ENCODE results near the gene SERAC1.

The SERAC1 gene

DNA sequence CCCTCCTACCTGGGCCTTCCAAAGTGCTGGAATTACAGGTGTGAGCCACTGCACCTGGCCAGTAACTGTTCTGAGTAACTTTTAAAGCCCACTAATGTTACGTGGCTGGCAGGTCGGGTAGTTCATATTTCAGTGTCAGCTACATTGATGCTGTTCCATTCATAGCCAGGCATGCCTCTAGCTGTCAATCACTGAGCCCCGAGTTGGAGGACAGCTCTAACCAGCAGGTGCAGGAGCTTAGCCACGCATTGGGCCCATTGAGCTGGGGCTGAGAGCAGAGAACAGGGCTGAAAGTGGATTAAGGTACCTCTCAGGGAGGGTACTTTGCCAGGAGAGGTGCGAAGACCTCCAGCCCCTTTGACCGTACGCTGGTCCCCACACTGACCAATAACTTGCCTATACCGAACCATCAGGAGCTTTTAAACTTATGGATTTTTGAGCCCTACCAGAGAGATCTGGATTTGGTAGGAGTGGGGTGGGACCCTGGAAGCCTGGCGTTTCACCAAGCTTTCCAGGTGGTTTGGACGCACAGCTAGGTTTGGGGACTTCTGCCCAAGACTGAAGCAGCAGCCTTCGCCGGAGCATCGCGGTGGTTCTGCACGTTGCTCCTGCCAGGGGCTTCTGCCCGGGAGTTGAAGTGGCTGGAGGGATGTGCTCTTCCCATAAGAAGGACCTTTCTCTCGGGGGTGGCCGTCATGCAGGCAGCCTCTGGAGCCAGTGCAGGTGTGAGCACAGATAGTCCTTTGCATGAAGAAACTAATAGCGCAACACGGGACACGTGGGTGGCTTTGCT lies 82.6 kb downstream of the SERAC1 start:
- Histone ChIP-seq H3K9ac (ENCODE audit: low read depth, low read length) (no peak overlapping the region), H3K27me3 (ENCODE audit: control insufficient read depth, insufficient read depth, low read length) (no peaks in the 10 kb centered on the region), H3K36me3 (ENCODE audit: control insufficient read depth, insufficient read depth, low read length) (peaks cover 5% of the 10 kb centered on the region), H3K4me3 (ENCODE audit: low read depth, low read length) (no peak overlapping the region), H3K9me3 (ENCODE audit: control insufficient read depth, insufficient read depth, low read length) (no peaks in the 10 kb centered on the region), H3K4me1 (ENCODE audit: control insufficient read depth, insufficient read depth, low read length) (no peaks in the 10 kb centered on the region)

DNA sequence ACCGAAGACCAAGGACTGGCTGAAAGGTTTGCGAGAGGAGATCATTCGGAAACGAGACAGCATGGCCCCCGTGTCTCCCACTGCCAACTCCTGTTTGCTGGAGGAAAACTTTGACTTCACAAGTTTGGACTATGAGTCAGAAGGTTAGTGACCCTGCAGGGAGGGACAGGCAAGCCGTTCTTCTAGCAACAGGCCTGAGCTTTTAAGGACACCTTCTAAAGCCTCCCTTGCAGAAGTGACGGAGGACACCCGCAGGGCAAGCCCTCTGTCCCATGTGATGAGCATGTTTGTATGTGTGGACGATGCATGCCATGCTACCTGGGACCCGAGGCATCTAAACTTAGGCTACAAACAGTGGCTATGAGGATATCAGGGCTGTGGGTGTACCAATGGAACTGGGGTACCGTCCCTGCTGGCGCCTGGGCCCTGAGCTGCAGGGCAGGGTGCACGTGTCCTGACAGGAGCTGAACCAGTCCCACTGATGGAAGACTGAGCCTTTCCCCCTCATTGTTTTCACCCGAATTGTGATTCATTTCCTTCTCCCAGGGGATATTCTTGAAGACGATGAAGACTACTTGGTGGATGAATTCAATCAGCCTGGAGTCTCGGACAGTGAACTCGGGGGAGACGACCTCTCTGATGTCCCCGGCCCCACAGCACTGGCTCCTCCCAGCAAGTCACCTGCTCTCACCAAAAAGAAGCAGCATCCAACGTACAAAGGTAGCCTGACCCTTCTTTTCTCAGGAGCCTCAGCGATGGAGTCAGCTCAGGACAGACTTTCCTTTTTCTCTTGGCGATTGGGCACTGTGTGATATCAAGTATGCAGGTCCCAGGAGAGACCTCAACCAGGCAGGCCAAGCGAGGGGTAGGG lies 84.4 kb downstream of the SERAC1 start:
- Histone ChIP-seq H3K36me3 (ENCODE audit: control insufficient read depth, insufficient read depth, low read length) (peaks cover 5% of the 10 kb centered on the region), H3K9me3 (ENCODE audit: control insufficient read depth, insufficient read depth, low read length) (no peaks in the 10 kb centered on the region), H3K4me1 (ENCODE audit: control insufficient read depth, insufficient read depth, low read length) (no peaks in the 10 kb centered on the region), H3K4me3 (ENCODE audit: low read depth, low read length) (no peak overlapping the region), H3K9ac (ENCODE audit: low read depth, low read length) (no peak overlapping the region), H3K27me3 (ENCODE audit: control insufficient read depth, insufficient read depth, low read length) (no peaks in the 10 kb centered on the region)

DNA sequence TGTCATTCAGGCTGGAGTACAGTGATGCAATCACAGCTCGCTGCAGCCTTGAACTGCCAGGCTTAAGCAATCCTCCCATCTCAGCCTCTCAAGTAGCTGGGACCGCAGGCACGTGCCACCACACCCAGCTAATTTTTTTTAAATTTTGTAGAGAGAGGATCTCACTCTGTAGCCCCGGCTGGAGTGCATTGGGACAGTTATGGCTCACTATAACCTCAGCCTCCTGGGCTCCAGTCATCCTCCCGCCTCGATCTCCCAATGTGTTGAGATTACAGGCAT lies 86.5 kb downstream of the SERAC1 start:
- H3K9ac ChIP-seq (ENCODE audit: low read depth, low read length) = no peak overlapping the region
- no peaks in the 10 kb centered on the region for H3K27me3 ChIP-seq (ENCODE audit: control insufficient read depth, insufficient read depth, low read length)
- H3K4me3 ChIP-seq (ENCODE audit: low read depth, low read length) = no peak overlapping the region
- no peaks in the 10 kb centered on the region for H3K4me1 ChIP-seq (ENCODE audit: control insufficient read depth, insufficient read depth, low read length)
- peaks cover 6% of the 10 kb centered on the region for H3K36me3 ChIP-seq (ENCODE audit: control insufficient read depth, insufficient read depth, low read length)
- H3K9me3 ChIP-seq (ENCODE audit: control insufficient read depth, insufficient read depth, low read length) = no peaks in the 10 kb centered on the region

DNA sequence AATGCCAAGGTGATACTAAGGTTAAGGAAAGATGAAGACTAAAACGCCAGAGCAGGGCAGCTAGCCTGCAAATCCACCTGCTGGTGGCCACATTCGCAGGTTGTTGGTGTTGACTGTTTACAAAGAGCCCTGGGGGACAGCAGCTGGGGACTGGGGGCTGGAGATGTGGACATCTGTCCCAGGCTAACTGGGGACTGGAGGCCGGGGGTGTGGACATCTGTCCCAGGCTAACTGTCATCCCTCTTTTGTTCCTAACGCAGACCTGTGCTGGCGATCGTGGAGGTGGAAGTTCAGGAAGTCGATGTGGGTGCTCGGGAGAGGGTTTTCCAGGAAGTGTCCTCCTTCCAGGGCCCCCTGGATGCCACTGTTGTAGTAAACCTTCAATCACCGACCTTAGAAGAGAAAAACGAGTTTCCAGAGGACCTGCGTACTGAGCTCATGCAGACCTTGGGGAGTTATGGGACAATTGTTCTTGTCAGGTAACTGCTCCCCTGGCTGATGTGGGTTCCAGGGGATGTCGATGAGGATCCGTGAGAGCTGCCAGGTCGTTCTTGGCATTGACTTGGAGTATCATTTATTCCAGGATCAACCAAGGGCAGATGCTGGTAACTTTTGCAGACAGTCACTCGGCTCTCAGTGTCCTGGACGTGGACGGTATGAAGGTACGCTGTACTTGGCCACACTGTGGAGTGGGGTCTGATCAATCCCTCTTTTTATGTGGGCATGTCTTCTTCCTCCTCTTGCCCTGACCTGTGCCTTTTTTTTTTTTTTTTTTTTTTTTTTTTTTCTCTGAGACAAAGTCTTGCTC lies 87.0 kb downstream of the SERAC1 start:
- Histone ChIP-seq H3K9me3 (ENCODE audit: control insufficient read depth, insufficient read depth, low read length) (no peaks in the 10 kb centered on the region), H3K9ac (ENCODE audit: low read depth, low read length) (no peak overlapping the region), H3K4me3 (ENCODE audit: low read depth, low read length) (no peak overlapping the region), H3K36me3 (ENCODE audit: control insufficient read depth, insufficient read depth, low read length) (peaks cover 2% of the 10 kb centered on the region), H3K27me3 (ENCODE audit: control insufficient read depth, insufficient read depth, low read length) (no peaks in the 10 kb centered on the region), H3K4me1 (ENCODE audit: control insufficient read depth, insufficient read depth, low read length) (no peaks in the 10 kb centered on the region)

DNA sequence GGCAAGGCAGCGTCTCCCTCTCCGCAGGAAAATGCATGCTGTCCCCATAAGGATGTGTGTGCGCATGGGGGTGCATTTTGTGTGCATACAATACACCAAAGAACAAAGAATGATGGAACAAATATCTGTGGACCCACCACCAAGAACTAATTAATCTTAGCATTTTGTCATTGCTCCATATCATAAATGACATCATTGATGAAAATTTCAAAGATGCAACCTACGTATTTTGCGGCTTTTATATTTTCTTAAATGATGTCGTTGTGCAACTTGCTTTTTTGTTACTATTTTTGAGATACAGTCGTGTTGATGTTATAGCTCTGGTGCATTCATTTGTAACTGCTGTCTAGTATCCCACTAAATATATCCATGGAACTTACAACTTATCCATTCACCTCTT lies 89.7 kb downstream of the SERAC1 start:
- Histone ChIP-seq H3K27me3 (ENCODE audit: control insufficient read depth, insufficient read depth, low read length) (no peaks in the 10 kb centered on the region), H3K9me3 (ENCODE audit: control insufficient read depth, insufficient read depth, low read length) (no peaks in the 10 kb centered on the region), H3K4me3 (ENCODE audit: low read depth, low read length) (no peak overlapping the region), H3K36me3 (ENCODE audit: control insufficient read depth, insufficient read depth, low read length) (peaks cover 2% of the 10 kb centered on the region), H3K9ac (ENCODE audit: low read depth, low read length) (no peak overlapping the region), H3K4me1 (ENCODE audit: control insufficient read depth, insufficient read depth, low read length) (no peaks in the 10 kb centered on the region)

DNA sequence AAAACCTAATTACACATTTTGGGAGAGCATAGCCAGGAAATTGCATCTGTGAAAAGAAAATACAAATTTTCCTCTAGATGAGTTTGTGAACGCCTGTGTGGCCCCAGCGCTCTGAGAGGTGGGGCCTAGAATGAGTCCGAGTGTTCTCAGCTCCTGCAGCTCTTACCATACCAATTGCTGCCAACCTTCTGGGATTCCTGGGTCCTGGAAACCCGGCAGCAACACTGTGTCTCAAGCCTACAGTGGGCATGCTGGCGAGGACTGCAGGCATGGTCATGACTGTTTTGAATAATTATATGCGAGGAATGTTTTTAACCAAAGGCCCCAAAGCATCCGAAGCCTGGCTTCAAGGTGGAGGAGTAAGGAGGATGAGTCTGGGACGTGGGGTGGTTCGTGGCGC lies 90.4 kb downstream of the SERAC1 start:
- Histone ChIP-seq H3K9ac (ENCODE audit: low read depth, low read length) (no peak overlapping the region), H3K4me3 (ENCODE audit: low read depth, low read length) (no peak overlapping the region), H3K9me3 (ENCODE audit: control insufficient read depth, insufficient read depth, low read length) (no peaks in the 10 kb centered on the region), H3K27me3 (ENCODE audit: control insufficient read depth, insufficient read depth, low read length) (no peaks in the 10 kb centered on the region), H3K4me1 (ENCODE audit: control insufficient read depth, insufficient read depth, low read length) (no peaks in the 10 kb centered on the region), H3K36me3 (ENCODE audit: control insufficient read depth, insufficient read depth, low read length) (peaks cover 2% of the 10 kb centered on the region)

DNA sequence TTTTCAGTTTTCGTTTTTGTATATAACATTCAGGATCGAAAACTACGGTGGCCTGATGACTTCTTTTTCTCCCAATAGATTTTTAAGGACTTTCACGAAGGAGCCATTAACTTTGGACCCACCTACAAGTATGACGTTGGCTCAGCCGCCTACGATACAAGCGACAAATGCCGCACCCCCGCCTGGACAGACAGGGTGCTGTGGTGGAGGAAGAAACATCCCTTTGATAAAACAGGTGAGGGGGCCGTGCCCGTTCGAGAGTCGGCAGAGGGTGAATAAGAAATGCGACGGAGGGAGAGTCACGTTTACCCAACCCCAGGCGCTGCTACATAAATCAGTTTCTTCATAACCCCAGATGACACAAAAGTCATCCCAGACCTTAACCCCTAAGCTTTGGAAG lies 91.5 kb downstream of the SERAC1 start:
- H3K9me3 ChIP-seq (ENCODE audit: control insufficient read depth, insufficient read depth, low read length) = no peaks in the 10 kb centered on the region
- H3K27me3 ChIP-seq (ENCODE audit: control insufficient read depth, insufficient read depth, low read length) = no peaks in the 10 kb centered on the region
- peaks cover 2% of the 10 kb centered on the region for H3K36me3 ChIP-seq (ENCODE audit: control insufficient read depth, insufficient read depth, low read length)

DNA sequence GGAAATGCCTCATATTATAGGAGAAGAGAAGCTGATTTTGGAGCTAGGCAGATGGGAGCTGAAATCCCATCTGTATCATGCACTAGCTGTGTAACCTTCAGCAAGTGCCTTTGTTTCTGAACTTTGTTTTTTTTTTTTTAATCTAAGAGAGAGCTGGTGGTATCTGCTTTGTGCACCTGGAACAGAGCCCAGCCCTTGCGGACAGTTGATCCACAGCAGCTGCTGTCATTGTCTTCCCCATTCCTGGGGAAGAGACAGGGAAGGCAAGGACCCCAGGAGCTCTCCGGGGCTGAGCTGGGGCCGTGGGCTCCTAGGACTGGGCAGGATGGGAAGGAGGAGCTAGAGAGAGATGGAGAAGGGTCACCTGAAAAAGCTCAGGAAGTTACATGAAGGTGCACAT lies 94.3 kb downstream of the SERAC1 start:
- Histone ChIP-seq H3K9ac (ENCODE audit: low read depth, low read length) (no peak overlapping the region), H3K4me1 (ENCODE audit: control insufficient read depth, insufficient read depth, low read length) (no peaks in the 10 kb centered on the region), H3K27me3 (ENCODE audit: control insufficient read depth, insufficient read depth, low read length) (no peaks in the 10 kb centered on the region), H3K9me3 (ENCODE audit: control insufficient read depth, insufficient read depth, low read length) (no peaks in the 10 kb centered on the region), H3K4me3 (ENCODE audit: low read depth, low read length) (no peak overlapping the region), H3K36me3 (ENCODE audit: control insufficient read depth, insufficient read depth, low read length) (peaks cover 2% of the 10 kb centered on the region)

More for the DNA sequence above, 91.5 kb downstream of the SERAC1 start:
- no peak overlapping the region for H3K9ac ChIP-seq (ENCODE audit: low read depth, low read length)
- H3K4me3 ChIP-seq (ENCODE audit: low read depth, low read length) = no peak overlapping the region
- H3K4me1 ChIP-seq (ENCODE audit: control insufficient read depth, insufficient read depth, low read length) = no peaks in the 10 kb centered on the region

DNA sequence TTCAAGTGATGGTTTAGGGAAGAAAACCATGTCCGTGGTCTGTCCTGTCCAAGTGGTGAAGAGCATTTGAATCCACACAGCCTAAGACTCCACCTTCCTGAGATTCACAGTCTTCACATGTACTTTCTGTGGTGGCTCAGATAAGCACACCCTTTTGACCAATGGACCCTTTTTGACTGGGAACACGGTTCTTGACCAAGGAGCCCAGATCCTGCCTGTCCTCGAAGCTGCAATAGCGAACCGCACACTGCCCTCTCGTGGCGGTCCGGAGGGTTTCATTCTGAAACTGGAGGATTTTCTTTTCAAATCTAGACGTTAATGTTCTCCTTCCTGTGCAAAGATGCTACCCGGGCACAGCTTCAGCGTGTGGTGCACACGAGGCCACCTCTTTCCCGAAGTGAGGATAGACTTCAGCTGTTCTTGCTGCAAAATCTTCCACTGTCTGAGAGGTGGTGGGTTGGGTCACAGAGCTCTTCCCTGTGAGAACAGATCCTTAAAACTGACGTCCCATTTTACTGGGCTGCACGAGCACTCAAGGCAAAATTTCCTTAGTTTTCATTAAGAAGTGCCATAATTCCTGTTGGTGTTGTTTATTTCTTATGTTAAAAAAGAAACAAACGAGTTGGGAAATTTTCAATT lies 95.9 kb downstream of the SERAC1 start:
- Histone ChIP-seq H3K4me1 (ENCODE audit: control insufficient read depth, insufficient read depth, low read length) (no peaks in the 10 kb centered on the region), H3K27me3 (ENCODE audit: control insufficient read depth, insufficient read depth, low read length) (no peaks in the 10 kb centered on the region), H3K9me3 (ENCODE audit: control insufficient read depth, insufficient read depth, low read length) (no peaks in the 10 kb centered on the region), H3K9ac (ENCODE audit: low read depth, low read length) (no peak overlapping the region), H3K4me3 (ENCODE audit: low read depth, low read length) (no peak overlapping the region), H3K36me3 (ENCODE audit: control insufficient read depth, insufficient read depth, low read length) (peaks cover 2% of the 10 kb centered on the region)

DNA sequence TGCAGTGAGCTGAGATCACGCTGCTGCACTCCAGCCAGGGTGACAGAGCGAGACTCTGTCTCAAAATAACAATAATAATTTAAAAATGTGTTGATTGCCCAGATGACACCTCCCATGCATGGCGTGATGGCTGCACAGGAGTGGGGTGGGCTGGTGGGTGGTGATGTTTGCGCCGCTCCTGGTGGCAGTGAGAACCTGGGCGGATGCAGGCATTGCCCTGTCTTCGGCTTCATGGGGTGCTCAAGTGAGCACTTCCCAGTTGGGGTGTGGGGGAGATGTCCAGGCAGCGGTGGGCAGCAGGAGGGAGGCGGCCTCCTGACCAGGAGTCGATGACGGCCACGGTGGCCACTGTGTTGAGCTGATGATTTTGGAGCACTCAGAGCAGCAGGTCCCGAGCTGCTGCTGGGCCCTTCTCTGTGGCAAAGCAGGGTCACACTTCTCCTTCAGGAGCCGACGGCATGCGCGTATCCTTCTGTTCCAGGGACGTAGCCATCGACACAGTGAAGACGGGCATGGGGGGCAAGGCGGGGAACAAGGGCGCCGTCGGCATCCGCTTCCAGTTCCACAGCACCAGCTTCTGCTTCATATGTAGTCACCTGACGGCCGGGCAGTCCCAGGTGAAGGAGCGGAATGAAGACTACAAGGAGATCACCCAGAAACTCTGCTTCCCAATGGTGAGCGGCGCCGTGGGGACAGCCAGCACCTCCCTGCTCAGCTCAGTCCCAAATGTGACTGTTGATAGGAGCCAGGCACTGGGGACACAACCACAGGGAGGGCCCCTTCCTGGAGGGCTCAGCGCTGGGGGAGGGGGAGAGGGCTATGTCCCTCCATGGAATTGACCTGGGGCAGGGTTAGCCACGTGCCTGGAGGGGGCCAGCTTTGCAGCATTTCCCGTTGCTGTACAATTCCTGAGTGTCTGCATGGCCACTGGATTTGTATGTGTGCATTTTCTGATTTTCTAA lies 96.7 kb downstream of the SERAC1 start:
- H3K9me3 ChIP-seq (ENCODE audit: control insufficient read depth, insufficient read depth, low read length) = no peaks in the 10 kb centered on the region
- no peak overlapping the region for H3K4me3 ChIP-seq (ENCODE audit: low read depth, low read length)
- H3K4me1 ChIP-seq (ENCODE audit: control insufficient read depth, insufficient read depth, low read length) = no peaks in the 10 kb centered on the region
- peaks cover 3% of the 10 kb centered on the region for H3K36me3 ChIP-seq (ENCODE audit: control insufficient read depth, insufficient read depth, low read length)
- no peak overlapping the region for H3K9ac ChIP-seq (ENCODE audit: low read depth, low read length)
- no peaks in the 10 kb centered on the region for H3K27me3 ChIP-seq (ENCODE audit: control insufficient read depth, insufficient read depth, low read length)
